Measurements from ENCODE around the gene ADGRD1.

Gene ADGRD1

DNA sequence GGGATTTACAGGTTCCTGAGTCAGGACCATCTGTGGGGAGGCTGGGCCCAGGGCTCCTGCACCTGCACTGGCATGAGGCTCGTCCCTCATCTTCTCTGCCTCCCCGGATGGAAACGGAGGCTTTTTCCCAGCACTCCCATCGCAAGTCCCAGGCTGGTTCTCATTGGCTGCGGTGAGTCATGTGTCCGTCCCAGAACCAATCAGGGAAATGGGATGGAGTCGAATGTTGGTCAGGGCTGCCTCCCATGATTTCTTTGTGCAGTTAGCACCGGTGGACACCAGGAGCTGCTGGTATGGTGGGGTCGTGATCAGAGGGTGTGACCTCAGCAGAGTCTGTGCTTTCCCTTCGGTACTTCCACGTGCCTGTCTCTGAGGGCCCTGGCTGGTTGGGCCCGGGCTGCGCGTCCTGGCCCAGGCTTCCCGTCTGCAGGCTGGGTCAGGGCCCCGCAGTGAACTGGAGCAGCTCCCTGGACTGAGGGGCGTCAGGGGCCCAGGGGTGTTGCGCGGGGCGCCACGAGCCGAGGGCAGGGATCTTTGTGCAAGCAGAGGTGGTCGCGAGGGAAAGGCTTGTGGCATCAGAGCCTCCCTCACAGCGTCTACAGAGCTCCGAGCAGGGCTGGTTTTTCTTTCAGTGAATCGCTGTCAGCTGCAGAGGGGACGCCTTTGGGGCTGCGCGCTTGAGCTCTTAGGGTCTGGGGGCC lies 168.1 kb downstream of the ADGRD1 start:
- Histone ChIP-seq H3K9me3 (ENCODE audit: control insufficient read depth, insufficient read depth, low read length) (no peaks in the 10 kb centered on the region), H3K4me1 (ENCODE audit: control insufficient read depth, low read length) (no peaks in the 10 kb centered on the region)

DNA sequence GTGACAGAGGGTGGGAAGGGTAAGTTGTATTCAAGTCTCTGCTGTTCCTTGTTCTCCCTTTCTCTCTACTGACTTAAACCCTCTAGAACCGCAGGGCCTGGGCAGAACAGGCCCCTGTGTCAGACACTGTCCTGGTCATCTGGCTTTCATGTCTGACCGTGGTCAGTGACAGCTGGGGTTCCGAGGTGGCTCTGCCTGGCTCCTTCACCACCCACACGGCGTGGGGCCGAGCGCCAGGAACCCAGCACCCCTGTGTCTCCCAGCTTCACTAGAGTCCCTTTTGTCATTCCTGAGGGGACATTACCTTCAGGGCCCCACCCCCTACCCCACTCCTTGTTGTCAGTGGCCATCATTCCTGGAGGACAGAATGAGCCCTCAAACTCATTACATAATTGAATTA lies 168.9 kb downstream of the ADGRD1 start:
- TF ChIP-seq EZH2phosphoT487 (IDR thresholded peaks at IDR 0.05; ENCODE audit: borderline replicate concordance, low read length), result no peak
- no peak for TF ChIP-seq CTCF (IDR thresholded peaks at IDR 0.05; ENCODE audit: low read depth, low read length, poor library complexity, severe bottlenecking)
- no peaks in the 10 kb centered on the region for H3K9me3 ChIP-seq (ENCODE audit: control insufficient read depth, insufficient read depth, low read length)
- no peaks in the 10 kb centered on the region for H3K9me2 ChIP-seq (replicated peaks; ENCODE audit: control insufficient read depth, low read length)
- H3K4me1 ChIP-seq (ENCODE audit: control insufficient read depth, low read length), result no peaks in the 10 kb centered on the region
- H3F3A ChIP-seq (ENCODE audit: control insufficient read depth, insufficient read depth), result no peaks in the 10 kb centered on the region
- no peak overlapping the region for H3K4me2 ChIP-seq (ENCODE audit: low read length)
- H3K79me2 ChIP-seq (ENCODE audit: control insufficient read depth, low read length), result no peaks in the 10 kb centered on the region
- no peaks in the 10 kb centered on the region for H3K36me3 ChIP-seq (ENCODE audit: control insufficient read depth, low read length)
- H3K27me3 ChIP-seq (ENCODE audit: control insufficient read depth, low read length), result no peaks in the 10 kb centered on the region
- no peak overlapping the region for H3K4me3 ChIP-seq (ENCODE audit: low read length)
- no peaks in the 10 kb centered on the region for H4K20me1 ChIP-seq (ENCODE audit: control insufficient read depth, insufficient read depth, low read depth, low read length)
- no peak overlapping the region for H3K27ac ChIP-seq (ENCODE audit: low read depth, low read length)

More for the DNA sequence above, 168.1 kb downstream of the ADGRD1 start:
- no peak overlapping the region for H3K4me2 ChIP-seq (ENCODE audit: low read length)
- H3K9me2 ChIP-seq (replicated peaks; ENCODE audit: control insufficient read depth, low read length), result no peaks in the 10 kb centered on the region
- H4K20me1 ChIP-seq (ENCODE audit: control insufficient read depth, insufficient read depth, low read depth, low read length), result no peaks in the 10 kb centered on the region
- no peak for TF ChIP-seq EZH2phosphoT487 (IDR thresholded peaks at IDR 0.05; ENCODE audit: borderline replicate concordance, low read length)
- no peak for TF ChIP-seq CTCF (IDR thresholded peaks at IDR 0.05; ENCODE audit: low read depth, low read length, poor library complexity, severe bottlenecking)
- H3K79me2 ChIP-seq (ENCODE audit: control insufficient read depth, low read length), result no peaks in the 10 kb centered on the region
- H3K27ac ChIP-seq (ENCODE audit: low read depth, low read length), result no peak overlapping the region
- H3F3A ChIP-seq (ENCODE audit: control insufficient read depth, insufficient read depth), result no peaks in the 10 kb centered on the region
- no peaks in the 10 kb centered on the region for H3K27me3 ChIP-seq (ENCODE audit: control insufficient read depth, low read length)
- H3K36me3 ChIP-seq (ENCODE audit: control insufficient read depth, low read length), result no peaks in the 10 kb centered on the region
- H3K4me3 ChIP-seq (ENCODE audit: low read length), result no peak overlapping the region

GRCh38 chr12:131123817-131124216 lies 170.1 kb downstream of the ADGRD1 start:
- Histone ChIP-seq H3K36me3 (ENCODE audit: control insufficient read depth, low read length) (no peaks in the 10 kb centered on the region), H3K9me2 (replicated peaks; ENCODE audit: control insufficient read depth, low read length) (no peaks in the 10 kb centered on the region), H3K4me1 (ENCODE audit: control insufficient read depth, low read length) (no peaks in the 10 kb centered on the region), H3K9me3 (ENCODE audit: control insufficient read depth, insufficient read depth, low read length) (no peaks in the 10 kb centered on the region), H3K27me3 (ENCODE audit: control insufficient read depth, low read length) (no peaks in the 10 kb centered on the region), H3K79me2 (ENCODE audit: control insufficient read depth, low read length) (no peaks in the 10 kb centered on the region), H3K4me3 (ENCODE audit: low read length) (no peak overlapping the region), H3K27ac (ENCODE audit: low read depth, low read length) (no peak overlapping the region), H4K20me1 (ENCODE audit: control insufficient read depth, insufficient read depth, low read depth, low read length) (no peaks in the 10 kb centered on the region), H3K4me2 (ENCODE audit: low read length) (no peak overlapping the region), H3F3A (ENCODE audit: control insufficient read depth, insufficient read depth) (no peaks in the 10 kb centered on the region)
- no peak for TF ChIP-seq CTCF (IDR thresholded peaks at IDR 0.05; ENCODE audit: low read depth, low read length, poor library complexity, severe bottlenecking)
- no peak for TF ChIP-seq EZH2phosphoT487 (IDR thresholded peaks at IDR 0.05; ENCODE audit: borderline replicate concordance, low read length)
